ENCODE results near the gene HCCS.

HCCS gene

GRCh38 chrX:11111037-11111851, at the start of gene HCCS:
Gene HCCS (plus strand): TSS chrX:11111332. CDS start chrX:11112061, 729 bp downstream.
- DNase-seq: peak; percentile 77
- Mint-ChIP-seq H3K4me1 (peaks cover 23% of the 10 kb centered on the region), H3K9me3 (peaks cover 28% of the 10 kb centered on the region), H3K36me3 (ENCODE audit: low read depth) (peaks cover 18% of the 10 kb centered on the region), H3K27me3 (ENCODE audit: low read depth, poor library complexity) (no peaks in the 10 kb centered on the region), H3K4me3 (no peak within 1 kb of the TSS), H3K27ac (peak within 1 kb of the TSS; percentile 91)
- no peak for TF ChIP-seq CTCF (IDR thresholded peaks at IDR 0.05)

- H3K27ac Mint-ChIP-seq: no peak overlapping the region
- H3K4me3 Mint-ChIP-seq: no peak overlapping the region
- no peak for TF ChIP-seq CTCF (IDR thresholded peaks at IDR 0.05)
- DNase-seq: no peak
- H3K4me1 Mint-ChIP-seq: no peaks in the 10 kb centered on the region
- no peaks in the 10 kb centered on the region for H3K36me3 Mint-ChIP-seq (ENCODE audit: low read depth)
- no peaks in the 10 kb centered on the region for H3K9me3 Mint-ChIP-seq
- H3K27me3 Mint-ChIP-seq (ENCODE audit: low read depth, poor library complexity): no peaks in the 10 kb centered on the region
Observed at GRCh38 chrX:11064276-11064675, 46.9 kb upstream of the HCCS start.

GRCh38 chrX:11064851-11065600, 46.1 kb upstream of the HCCS start:
- Mint-ChIP-seq H3K36me3 (ENCODE audit: low read depth) (no peaks in the 10 kb centered on the region), H3K27ac (no peak overlapping the region), H3K4me1 (no peaks in the 10 kb centered on the region), H3K4me3 (no peak overlapping the region), H3K9me3 (no peaks in the 10 kb centered on the region), H3K27me3 (ENCODE audit: low read depth, poor library complexity) (no peaks in the 10 kb centered on the region)
- no peak for TF ChIP-seq CTCF (IDR thresholded peaks at IDR 0.05)
- DNase-seq: no peak

GRCh38 chrX:11066812-11067211, 44.3 kb upstream of the HCCS start:
- TF ChIP-seq CTCF (IDR thresholded peaks at IDR 0.05): no peak
- Mint-ChIP-seq H3K4me1 (no peaks in the 10 kb centered on the region), H3K27ac (no peak overlapping the region), H3K4me3 (no peak overlapping the region), H3K27me3 (ENCODE audit: low read depth, poor library complexity) (no peaks in the 10 kb centered on the region), H3K36me3 (ENCODE audit: low read depth) (no peaks in the 10 kb centered on the region), H3K9me3 (no peaks in the 10 kb centered on the region)
- DNase-seq: no peak

GRCh38 chrX:11073381-11073780, 37.8 kb upstream of the HCCS start:
- DNase-seq: no peak
- Mint-ChIP-seq H3K36me3 (ENCODE audit: low read depth) (no peaks in the 10 kb centered on the region), H3K9me3 (peaks cover 20% of the 10 kb centered on the region), H3K27me3 (ENCODE audit: low read depth, poor library complexity) (peaks cover 3% of the 10 kb centered on the region), H3K4me1 (no peaks in the 10 kb centered on the region), H3K27ac (no peak overlapping the region), H3K4me3 (no peak overlapping the region)
- TF ChIP-seq CTCF (IDR thresholded peaks at IDR 0.05): no peak

All from nephron progenitor cell (in vitro differentiated cells).